T-helper 9 cell (primary cell): ENCODE data around the gene E2F7.
A peak's percentile ranks its signal among the peaks of the same experiment; 100 is the strongest.

Source experiments
- DNase-seq: peaks from one replicate; pipeline ENCODE4 v3.0.0-alpha.2; 2020

E2F7 gene

GRCh38 chr12:77010691-77011548 lies 54.4 kb downstream of the E2F7 start:
- peak; percentile 41 for DNase-seq

- no peak for DNase-seq
Measured at GRCh38 chr12:77007476-77007875, 57.9 kb downstream of the E2F7 start.

GRCh38 chr12:77005611-77006098 lies 59.7 kb downstream of the E2F7 start:
- no peak for DNase-seq

GRCh38 chr12:77003914-77004313 lies 61.5 kb downstream of the E2F7 start:
- no peak for DNase-seq

GRCh38 chr12:77003246-77003645 lies 62.1 kb downstream of the E2F7 start:
- no peak for DNase-seq

- DNase-seq, result no peak
Measured at GRCh38 chr12:77002382-77002781, 63.0 kb downstream of the E2F7 start.

- DNase-seq, result no peak
Measured at GRCh38 chr12:77001276-77001675, 64.1 kb downstream of the E2F7 start.

- DNase-seq, result no peak
Measured at GRCh38 chr12:76998908-76999556, 66.3 kb downstream of the E2F7 start.

- DNase-seq, result no peak
Measured at GRCh38 chr12:76998386-76998785, 67.0 kb downstream of the E2F7 start.

GRCh38 chr12:76997011-76997780 lies 68.2 kb downstream of the E2F7 start:
- no peak for DNase-seq

DNA sequence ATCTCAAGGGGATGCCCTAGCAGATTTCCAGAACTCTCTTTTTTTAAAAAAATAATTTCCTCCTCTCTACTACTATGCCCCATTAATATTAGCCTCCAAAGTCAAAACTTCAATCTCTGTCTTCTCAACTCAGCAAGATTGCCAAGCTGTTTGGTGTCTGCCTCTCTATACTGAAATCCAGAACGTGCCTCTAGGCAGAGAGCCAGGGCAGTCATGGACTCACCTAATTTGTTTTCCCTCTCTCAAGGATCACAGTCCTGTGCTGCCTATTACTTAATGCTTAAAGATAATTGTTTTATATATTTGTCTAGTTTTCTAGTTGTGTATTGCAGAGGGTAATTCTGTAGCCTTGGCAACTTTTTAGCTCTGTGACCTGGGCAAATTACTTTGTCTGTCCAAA lies 74.7 kb downstream of the E2F7 start:
- no peak for DNase-seq

- no peak for DNase-seq
Measured at GRCh38 chr12:76984566-76984965, 80.8 kb downstream of the E2F7 start.

DNA sequence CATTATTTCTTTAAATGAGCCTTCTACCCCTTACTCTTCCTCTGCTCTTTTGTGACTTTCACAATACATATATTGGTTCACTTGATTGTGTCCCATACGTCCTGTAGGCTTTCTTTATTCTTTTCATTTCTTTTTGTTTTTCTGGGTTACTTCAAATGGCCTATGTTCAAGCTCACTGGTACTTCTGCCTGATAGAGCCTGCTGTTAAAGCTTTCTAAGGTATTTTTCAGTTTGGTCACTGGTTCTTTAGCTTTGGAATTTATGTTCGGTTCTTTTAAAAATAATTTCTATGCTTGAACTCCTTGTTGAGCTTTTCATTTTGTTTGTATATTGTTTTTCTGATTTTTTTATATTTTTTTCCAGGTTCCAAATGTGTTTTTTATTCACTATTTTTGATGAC lies 81.9 kb downstream of the E2F7 start:
- DNase-seq, result no peak

DNA sequence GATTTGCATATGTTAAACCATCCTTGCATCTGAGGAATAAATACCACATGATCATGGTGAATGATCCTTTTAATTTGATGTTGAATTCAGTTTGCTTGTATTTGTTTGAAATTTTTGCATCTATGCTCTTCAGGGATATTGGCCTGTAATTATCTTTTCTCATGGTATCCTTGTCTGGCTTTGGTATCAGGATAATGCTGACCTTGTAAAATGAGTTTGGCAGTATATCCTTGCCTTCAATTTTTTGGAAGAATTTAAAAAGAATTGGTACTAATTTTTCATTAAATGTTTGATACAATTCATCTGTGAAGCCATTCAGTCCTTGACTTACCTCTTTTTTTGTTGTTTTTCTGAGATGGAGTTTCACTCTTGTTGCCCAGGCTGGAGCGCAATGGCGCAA lies 85.2 kb downstream of the E2F7 start:
- DNase-seq, result no peak

DNA sequence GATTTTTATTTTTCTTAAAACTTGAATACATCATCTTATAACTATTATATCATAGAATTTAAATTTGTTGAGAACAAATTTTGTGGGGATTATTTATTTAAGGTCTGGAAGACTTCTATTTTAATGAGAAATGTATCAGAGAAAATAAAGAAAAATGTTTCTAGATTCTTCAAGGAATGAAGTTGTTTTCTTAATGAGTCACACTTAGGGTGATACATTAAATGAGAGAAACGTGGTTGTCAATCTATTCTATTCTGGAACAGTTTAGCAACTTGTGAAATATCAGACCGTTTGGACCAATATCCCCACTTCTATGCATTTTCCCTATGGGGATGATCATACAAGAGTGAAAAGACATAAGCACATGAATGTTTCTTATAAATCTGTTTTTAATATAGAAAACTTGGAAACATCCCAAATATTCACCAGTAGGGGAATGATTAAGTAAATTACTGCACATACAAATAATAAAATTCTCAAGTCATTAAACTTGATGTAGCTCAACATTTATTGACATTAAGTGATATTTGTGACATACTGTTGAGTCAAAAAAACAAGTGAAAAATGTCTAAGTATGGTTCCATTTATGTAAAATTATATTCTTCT lies 88.5 kb downstream of the E2F7 start:
- DNase-seq, result no peak
